K562 (cell line): ENCODE results near the gene ZZZ3. TPM values are rescaled to one million over a fixed set of nuclear protein-coding genes. Genes with fewer than 3 reads are reported as not detected.
"Not testable (repeated sequence)": the region's sequence is repeated elsewhere in the genome, so short reads cannot be mapped to it uniquely, and the experiment has no call there.

Experiments used
- ATAC-seq: fragments of 200-7000 bp; cut with Tn5 transposase; 3 replicates; pipeline ENCODE4 v1.9.1; 2020; ENCODE audit warnings: moderate library complexity
- BruUV-seq: library from RNA; stranded (reverse); fragments of 400-500 nt; replicated peaks from 2 replicates; lab custom pipeline; 2021; lab: Mats Ljungman, UMichigan
- CTCF ChIA-PET: fragments of 300-600 bp; formaldehyde crosslinking; extraction: SDS; loops from one replicate; lab custom pipeline; 2021; ENCODE audit warnings: low intra/inter-chr PET ratio; lab: Yijun Ruan, JAX
- POLR2A ChIA-PET: fragments of 300-600, 350-650 bp; sonication (Branson Sonifier 250); formaldehyde crosslinking; extraction: SDS; loops from one replicate; lab custom pipeline; 2021; ENCODE audit warnings: antibody characterized with exemption, inconsistent platforms; lab: Yijun Ruan, JAX
- DNase-seq, 4 experiments: peaks; one replicate each; pipeline versions ENCODE4 v3.0.0 to v3.0.0-alpha.2; 2011 to 2018; ENCODE audit warnings: low spot score in 3 of 4, mixed read lengths in 3 of 4; ENCODE audit errors: extremely low read depth in 1 of 4
- FAIRE-seq: peaks from 2 replicates; lab custom pipeline; 2011; peaks lifted over from hg19 to GRCh38; lab: Jason Lieb, UNC
- H2AFZ ChIP-seq: 2 replicates; pipeline ENCODE4 v1.6.0; 2011; ENCODE audit warnings: low read depth, low read length, control low read depth, inconsistent platforms
- H3K27ac ChIP-seq: fragments of 200-600 bp; 3 replicates; pipeline ENCODE4 v1.8.0; 2011; ENCODE audit warnings: low read depth, mild to moderate bottlenecking, control low read depth, inconsistent platforms, low read length, moderate library complexity, mixed read lengths; ENCODE audit errors: extremely low read depth
- H3K27me3 ChIP-seq, 2 experiments: fragments of 300-600 bp in 1 of 2; 2 replicates in 1 of 2; 3 replicates in 1 of 2; pipeline versions ENCODE4 v1.6.0 to v1.8.0; 2011; ENCODE audit warnings: inconsistent platforms in 2 of 2, low read length in 2 of 2, mild to moderate bottlenecking in 1 of 2, mixed read lengths in 1 of 2, moderate library complexity in 1 of 2; ENCODE audit not compliant: control insufficient read depth in 2 of 2, insufficient read depth in 2 of 2
- H3K36me3 ChIP-seq: fragments of 300-600 bp; 3 replicates; pipeline ENCODE4 v1.8.0; 2011; ENCODE audit warnings: mild to moderate bottlenecking, low read length, inconsistent platforms; ENCODE audit not compliant: control insufficient read depth, insufficient read depth
- H3K4me1 ChIP-seq, 2 experiments: fragments of 200-600 bp in 1 of 2; replicated peaks in 1 of 2; 2 replicates in 1 of 2; 3 replicates in 1 of 2; pipeline versions ENCODE4 v1.5.1 to v1.8.0; 2011; ENCODE audit warnings: inconsistent platforms in 2 of 2, low read length in 2 of 2, mild to moderate bottlenecking in 1 of 2, mixed read lengths in 1 of 2, moderate library complexity in 1 of 2; ENCODE audit not compliant: control insufficient read depth in 2 of 2, insufficient read depth in 2 of 2
- H3K4me2 ChIP-seq: 2 replicates; pipeline ENCODE4 v1.6.1; 2011; ENCODE audit warnings: low read length, control low read depth, inconsistent platforms, mixed read lengths; ENCODE audit not compliant: insufficient read depth
- H3K4me3 ChIP-seq: fragments of 200-600 bp; sonication (generic), shearing (Covaris generic); 2 replicates; pipeline ENCODE4 v1.5.1; 2016; ENCODE audit warnings: control low read depth, inconsistent platforms
- H3K79me2 ChIP-seq: fragments of 200-600 bp; 3 replicates; pipeline ENCODE4 v1.8.0; 2011; ENCODE audit warnings: low read length, inconsistent platforms; ENCODE audit not compliant: control insufficient read depth, insufficient read depth
- H3K9ac ChIP-seq, 2 experiments: 2 replicates each; pipeline versions ENCODE4 v1.6.0 to v1.6.1; 2011; ENCODE audit warnings: low read depth in 2 of 2, low read length in 2 of 2, control low read depth in 1 of 2, inconsistent platforms in 1 of 2, mild to moderate bottlenecking in 1 of 2, mixed read lengths in 1 of 2; ENCODE audit not compliant: insufficient read depth in 1 of 2
- H3K9me1 ChIP-seq: one replicate; pipeline ENCODE4 v1.6.0; 2011; ENCODE audit warnings: inconsistent platforms, mild to moderate bottlenecking, low read length, moderate library complexity; ENCODE audit not compliant: control insufficient read depth, insufficient read depth
- H3K9me3 ChIP-seq: replicated peaks from 2 replicates; pipeline ENCODE4 v1.5.1; 2011; ENCODE audit warnings: low read depth, low read length, inconsistent platforms; ENCODE audit not compliant: control insufficient read depth, insufficient read depth
- H4K20me1 ChIP-seq: replicated peaks from 2 replicates; pipeline ENCODE4 v1.6.1; 2011; ENCODE audit warnings: low read length, inconsistent platforms, mixed read lengths; ENCODE audit not compliant: control insufficient read depth, insufficient read depth
- DMBX1 ChIP-seq: fragments of 250-450 bp; sonication (Bioruptor Pico); IDR thresholded peaks from 2 replicates; pipeline ENCODE4 v1.8.0; 2022; ENCODE audit warnings: inconsistent platforms, mild to moderate bottlenecking, moderate library complexity, borderline replicate concordance
- FOXJ2 ChIP-seq: fragments of 200-800 bp; sonication (Bioruptor generic); IDR thresholded peaks from 2 replicates; pipeline ENCODE4 v1.6.1; 2016; ENCODE audit warnings: missing genetic modification characterization, missing compliant biosample characterization
- ILK ChIP-seq: fragments of 450-650 bp; IDR thresholded peaks from 2 replicates; pipeline ENCODE4 v1.6.1; 2016; ENCODE audit warnings: missing genetic modification characterization, low read depth, mild to moderate bottlenecking, missing compliant biosample characterization, moderate library complexity, borderline replicate concordance
- RAD21 ChIP-seq, 2 experiments: fragments of 250-450 bp in 1 of 2; fragments of 450-650 bp in 1 of 2; sonication (Bioruptor Pico) in 1 of 2; formaldehyde crosslinking in 1 of 2; IDR thresholded peaks in 1 of 2; conservative IDR thresholded peaks in 1 of 2; 2 replicates each; pipeline versions ENCODE4 v1.4.0 to v1.8.0; 2020 to 2022; ENCODE audit warnings: mild to moderate bottlenecking in 2 of 2, moderate library complexity in 1 of 2
- RUNX1 ChIP-seq: sonication (generic); IDR thresholded peaks from 2 replicates; pipeline ENCODE4 v1.6.1; 2016; ENCODE audit warnings: antibody characterized with exemption, low read depth
- SMARCA4 ChIP-seq: fragments of 450-650 bp; IDR thresholded peaks from 2 replicates; pipeline ENCODE4 v1.6.1; 2016
- SNRNP70 ChIP-seq: fragments of 200-400 bp; formaldehyde crosslinking; optimal IDR thresholded peaks from 2 replicates; pipeline ENCODE3; 2017; ENCODE audit warnings: low read depth, low read length
- U2AF1 ChIP-seq: fragments of 200-400 bp; formaldehyde crosslinking; optimal IDR thresholded peaks from 2 replicates; pipeline ENCODE3; 2017; ENCODE audit warnings: mild to moderate bottlenecking, low read depth, low read length, moderate library complexity
- ZNF224 ChIP-seq: sonication (generic); formaldehyde crosslinking; IDR thresholded peaks from 2 replicates; pipeline ENCODE4 v1.8.0; 2022; ENCODE audit warnings: mild to moderate bottlenecking, missing genetic modification reagents
- ZNF584 ChIP-seq: fragments of 200-800 bp; sonication (Bioruptor generic); IDR thresholded peaks from 2 replicates; pipeline ENCODE4 v1.6.1; 2016; ENCODE audit warnings: low read depth, mild to moderate bottlenecking, missing genetic modification characterization, missing compliant biosample characterization
- WGBS: fragments of 100-300 bp; shearing (Covaris generic); methylation state at CpG from one replicate; pipeline ENCODE4 v1.1.6; 2016; ENCODE audit warnings: low coverage, mixed read lengths; ENCODE audit not compliant: insufficient coverage; ENCODE audit errors: missing lambda C conversion rate; 5-methylcytosine and 5-hydroxymethylcytosine counted together
- in situ Hi-C: fragments of 300-500 bp; cut with MboI; formaldehyde crosslinking; loops from 4 replicates; pipeline ENCODE4 v1.15.0; 2018; ENCODE audit warnings: inconsistent platforms, mixed read lengths
- intact Hi-C: fragments of 100-400 bp; cut with micrococcal nuclease; formaldehyde crosslinking; loops from 2 replicates; pipeline ENCODE4 v1.14.2; 2022
- polyA plus RNA-seq, 8 experiments: library from polyadenylated mRNA; depleted of rRNA in 4 of 8; stranded (reverse) in 5 of 8; unstranded in 3 of 8; fragments of >200 nt; fragmentation: Nextera tagmentation in 2 of 8; fragmentation: Illumina TruSeq in 1 of 8; extraction: Ambion mirVana in 2 of 8; extraction: Trizol in 1 of 8; gene quantifications; 2 replicates each; pipeline versions ENCODE4 v1.2.1 to v1.2.3, GENCODE V29; 2011 to 2014; ENCODE audit warnings: inconsistent platforms in 1 of 8, missing spikeins in 1 of 8
- total RNA-seq, 7 experiments: library from RNA; depleted of rRNA in 6 of 7; stranded (reverse); fragments of >200 nt in 6 of 7; fragmentation: Illumina TruSeq in 2 of 7; extraction: Trizol in 2 of 7; gene quantifications; 2 replicates each; pipeline versions ENCODE4 v1.2.1 to v1.2.3, GENCODE V29; 2011 to 2021; ENCODE audit warnings: low replicate concordance in 1 of 7
- TF ChIP-seq, protein P1 (sequence below): fragments of 450-650 bp; formaldehyde crosslinking; conservative IDR thresholded peaks from 2 replicates; pipeline ENCODE4 v1.4.0; 2022; ENCODE audit warnings: mild to moderate bottlenecking, missing genetic modification characterization

The ZZZ3 gene
- total and polyA plus RNA-seq, 9 of the 15 experiments (the other 6 are each of a cell fraction or from before 2014, with no cell fraction given) = 13.9 to 64.0 (median 36.7) TPM

DNA sequence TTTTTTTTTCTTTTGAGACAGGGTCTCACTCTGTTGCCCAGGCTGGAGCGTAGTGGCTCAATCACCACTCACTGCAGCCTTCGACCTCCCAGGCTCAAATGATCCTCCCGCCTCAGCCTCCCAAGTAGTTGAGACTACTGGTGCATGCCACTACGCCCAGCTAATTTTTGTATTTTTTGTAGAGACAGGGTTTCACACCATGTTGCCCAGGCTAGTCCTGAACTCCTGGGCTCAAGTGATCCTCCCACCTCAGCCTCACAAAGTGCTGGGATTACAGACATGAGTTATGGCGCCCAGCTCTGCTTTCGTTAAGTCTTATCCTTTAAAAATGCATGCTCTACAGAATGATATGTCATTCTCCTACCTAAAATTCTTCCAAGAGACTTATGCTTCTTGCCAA lies 36.2 kb downstream of the ZZZ3 start:
- WGBS = 97% methylated on average over 6 of the region's 6 CpGs
- H4K20me1 ChIP-seq = not testable (repeated sequence)

DNA sequence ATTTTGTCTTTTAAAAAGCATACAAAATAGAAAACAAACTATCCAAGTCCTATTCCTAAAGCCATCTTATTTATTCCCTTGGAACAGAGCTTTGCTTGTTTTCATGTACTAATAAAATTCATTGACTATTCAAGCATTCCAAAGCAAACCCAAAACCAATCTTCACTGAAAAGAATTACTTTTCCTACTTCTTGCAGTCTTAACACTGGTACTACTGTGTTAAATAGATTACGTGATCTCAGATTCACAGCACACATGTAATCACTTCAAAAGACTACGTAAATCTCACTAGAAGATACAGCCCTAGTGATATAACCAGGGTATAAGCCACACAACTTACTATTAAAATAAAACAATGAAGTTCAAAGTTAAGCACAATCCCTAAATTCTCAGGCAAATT lies 39.0 kb downstream of the ZZZ3 start:
- Histone ChIP-seq H3K79me2 (peaks cover 73% of the 10 kb centered on the region), H3K4me2 (no peak overlapping the region), H3K36me3 (peaks cover 46% of the 10 kb centered on the region; the same call in 2 of the 3 replicates), H3K4me3 (no peak overlapping the region), H4K20me1 (no peaks in the 10 kb centered on the region), H2AFZ (no peak overlapping the region), H3K9ac (no peak overlapping the region), H3K4me1 (no peaks in the 10 kb centered on the region), H3K27ac (no peak overlapping the region), H3K9me1 (no peaks in the 10 kb centered on the region), H3K27me3 (no peaks in the 10 kb centered on the region), H3K9me3 (no peaks in the 10 kb centered on the region)
- POLR2A ChIA-PET = no interaction called here
- WGBS = 95% methylated on average over 2 of the region's 2 CpGs
- DNase-seq = no peak
- intact Hi-C loops (no loop called here), in situ Hi-C loops (no loop called here)
- BruUV-seq = no TSS peak
- TF ChIP-seq SMARCA4 (no peak), FOXJ2 (tag) (no peak), RUNX1 (no peak), ZNF584 (CRISPR knock-in tag) (no peak), ILK (tag) (no peak), SNRNP70 (no peak), DMBX1 (CRISPR knock-in tag) (no peak), RAD21 (CRISPR knock-in tag; conservative IDR thresholded peaks at IDR 0.05 in 1 of 2, IDR thresholded peaks at IDR 0.05 in 1 of 2) (no peak), U2AF1 (no peak)
- TF ChIP-seq, protein P1, sequence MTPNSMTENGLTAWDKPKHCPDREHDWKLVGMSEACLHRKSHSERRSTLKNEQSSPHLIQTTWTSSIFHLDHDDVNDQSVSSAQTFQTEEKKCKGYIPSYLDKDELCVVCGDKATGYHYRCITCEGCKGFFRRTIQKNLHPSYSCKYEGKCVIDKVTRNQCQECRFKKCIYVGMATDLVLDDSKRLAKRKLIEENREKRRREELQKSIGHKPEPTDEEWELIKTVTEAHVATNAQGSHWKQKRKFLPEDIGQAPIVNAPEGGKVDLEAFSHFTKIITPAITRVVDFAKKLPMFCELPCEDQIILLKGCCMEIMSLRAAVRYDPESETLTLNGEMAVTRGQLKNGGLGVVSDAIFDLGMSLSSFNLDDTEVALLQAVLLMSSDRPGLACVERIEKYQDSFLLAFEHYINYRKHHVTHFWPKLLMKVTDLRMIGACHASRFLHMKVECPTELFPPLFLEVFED (CRISPR knock-in tag) = no peak
- CTCF ChIA-PET = no interaction called here
- FAIRE-seq = no peak
- no peak for ATAC-seq

More for the DNA sequence above, 36.2 kb downstream of the ZZZ3 start:
- peak; percentile 98 for TF ChIP-seq ZNF224 (CRISPR knock-in tag)
- ATAC-seq, BruUV-seq, H3K9me3 ChIP-seq, CTCF ChIA-PET, FAIRE-seq, H3K4me1 ChIP-seq, H2AFZ ChIP-seq, H3K4me2 ChIP-seq, H3K4me3 ChIP-seq, in situ Hi-C loops, intact Hi-C loops, H3K9me1 ChIP-seq, DNase-seq, H3K27me3 ChIP-seq, H3K27ac ChIP-seq, POLR2A ChIA-PET, H3K9ac ChIP-seq: not testable (repeated sequence)
- Histone ChIP-seq H3K36me3 (peaks cover 27% of the 10 kb centered on the region; the same call in 2 of the 3 replicates), H3K79me2 (peaks cover 95% of the 10 kb centered on the region)
